ENCODE measurements around the gene PRR32.
A peak's percentile ranks its signal among the peaks of the same experiment; 100 is the strongest.
"Not testable (repeated sequence)": the region's sequence is repeated elsewhere in the genome, so short reads cannot be mapped to it uniquely, and the experiment has no call there.

PRR32 gene, protein sequence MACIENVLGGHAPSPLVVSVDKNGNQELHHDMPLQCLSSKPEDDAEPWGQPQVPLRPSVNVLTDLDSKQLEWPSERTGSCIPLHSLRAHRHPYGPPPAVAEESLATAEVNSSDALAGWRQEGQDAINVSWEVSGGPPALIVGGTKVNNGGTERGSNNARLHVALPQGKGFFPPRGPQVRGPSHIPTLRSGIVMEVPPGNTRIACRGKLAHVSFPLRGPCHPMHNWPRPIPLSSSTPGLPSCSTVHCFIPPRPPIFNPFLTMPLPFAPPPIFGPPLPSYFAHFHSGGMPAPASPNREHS

DNA sequence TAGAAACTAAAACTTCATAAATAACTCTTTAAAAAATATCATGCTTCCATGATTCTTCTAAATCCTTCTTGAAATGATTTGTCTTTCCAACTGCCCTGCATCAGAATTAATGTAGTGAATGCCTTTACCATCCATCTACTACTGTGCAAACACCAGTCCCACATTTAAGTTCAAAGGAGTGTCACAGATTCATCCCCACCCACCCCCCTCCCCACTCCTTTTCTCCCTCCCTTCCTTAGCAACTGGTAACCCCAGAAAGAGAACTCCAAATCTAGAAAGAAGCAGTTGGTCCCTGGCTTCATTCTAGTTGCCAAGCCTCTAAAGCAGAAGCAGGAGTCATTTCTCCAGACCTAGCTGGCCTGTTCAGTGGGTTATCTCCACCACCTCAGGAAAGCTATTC is at the start of gene PRR32:
Gene PRR32, plus strand, starts transcription at position 301 of the 400 bp plus-strand sequence. CDS start 115 bp downstream, outside the sequence.
- no peak for DNase-seq

DNA sequence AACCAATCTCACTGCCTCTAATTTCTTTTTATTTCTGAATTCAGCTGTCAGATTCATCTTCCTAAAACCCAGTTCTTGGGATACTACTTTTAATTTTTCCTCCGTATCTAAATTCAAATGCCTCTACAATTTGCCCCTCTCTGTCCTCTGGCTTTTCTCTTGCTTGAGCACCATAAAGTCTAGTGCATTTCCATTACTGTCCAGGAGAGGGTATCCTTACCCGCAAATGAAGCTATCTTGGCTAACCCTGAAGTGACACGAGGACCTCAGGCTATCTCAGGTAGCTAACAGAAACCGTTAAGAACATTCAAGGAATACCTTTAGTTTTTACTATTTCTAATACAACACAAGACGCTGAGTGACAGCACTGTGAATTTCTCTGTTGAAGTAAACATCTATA is 49.4 kb upstream of the PRR32 start:
- DNase-seq: peak; percentile 0

DNA sequence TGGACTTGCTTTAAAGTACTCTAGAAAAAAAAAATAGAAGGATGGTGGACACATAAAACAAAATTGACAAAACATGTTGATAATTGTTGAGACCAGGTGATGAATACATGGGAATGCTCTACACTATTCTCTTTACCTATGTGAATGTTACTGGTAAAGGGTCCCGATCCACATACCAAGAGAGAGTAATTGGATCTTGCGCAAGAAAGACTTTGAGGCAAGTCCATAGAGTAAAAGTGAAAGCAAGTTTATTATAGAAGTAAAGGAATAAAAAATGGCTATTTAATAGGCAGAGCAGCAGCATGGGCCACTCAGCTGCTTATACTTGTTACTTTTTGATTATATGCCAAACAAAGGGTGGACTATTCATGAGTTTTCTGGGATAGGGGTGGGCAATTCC is 34.0 kb upstream of the PRR32 start:
- DNase-seq: no peak

DNA sequence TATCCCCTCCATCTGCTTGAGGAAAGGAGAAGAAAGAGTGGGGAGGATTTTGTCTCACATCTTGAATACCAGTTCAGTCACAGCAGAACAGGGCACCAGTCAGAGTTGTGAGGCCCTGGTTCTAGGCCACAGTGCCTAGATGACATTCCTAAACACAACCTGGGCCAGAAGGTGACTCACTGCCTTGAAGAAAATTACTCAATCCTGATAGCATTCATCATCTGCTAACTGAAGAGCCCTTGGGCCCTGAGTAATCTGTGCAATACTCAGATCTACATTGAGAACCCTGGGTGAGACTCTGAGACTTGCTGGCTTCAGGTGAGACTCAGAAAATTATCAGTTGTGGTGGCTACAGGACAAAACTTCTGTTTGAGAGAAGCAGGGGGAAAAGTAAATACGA is 20.5 kb upstream of the PRR32 start:
- DNase-seq: no peak

DNA sequence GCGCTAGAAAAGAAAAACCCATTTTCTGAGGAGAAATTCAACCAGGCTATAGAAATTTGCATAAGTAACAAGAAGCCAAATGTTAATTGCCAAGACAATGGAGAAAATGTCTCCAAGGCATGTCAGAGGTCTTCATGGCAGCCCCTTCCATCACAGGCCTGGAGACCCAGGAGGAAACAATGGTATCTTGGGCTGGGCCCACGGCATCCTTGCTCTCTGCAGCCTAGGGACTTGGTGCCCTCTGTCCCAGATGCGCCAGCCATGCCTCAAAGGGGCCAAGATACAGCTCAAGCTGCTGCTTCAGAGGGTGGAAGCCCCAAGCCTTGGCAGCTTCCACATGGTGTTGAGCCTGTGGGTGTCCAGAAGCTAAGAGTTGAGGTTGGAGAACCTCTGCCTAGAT is 12.7 kb upstream of the PRR32 start:
- not testable (repeated sequence) for DNase-seq

DNA sequence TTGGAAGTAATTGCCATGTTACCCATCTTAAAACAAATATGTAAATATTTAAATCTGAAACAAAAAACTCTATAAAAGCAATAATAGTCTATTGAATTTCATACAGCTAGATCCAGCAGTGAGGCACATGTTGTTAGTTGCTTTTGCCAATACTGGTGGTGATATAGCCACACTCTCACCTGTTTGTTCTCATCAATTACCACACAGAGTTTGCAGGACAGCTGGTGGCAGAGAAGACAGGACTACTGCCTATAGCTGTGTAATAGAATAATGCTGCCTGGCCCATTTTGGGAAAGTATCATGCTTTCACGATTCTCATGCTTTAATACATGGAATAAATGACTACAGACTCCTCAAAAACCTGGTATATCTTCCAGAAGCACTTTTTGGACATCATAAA is 3.7 kb upstream of the PRR32 start:
- no peak for DNase-seq

DNA sequence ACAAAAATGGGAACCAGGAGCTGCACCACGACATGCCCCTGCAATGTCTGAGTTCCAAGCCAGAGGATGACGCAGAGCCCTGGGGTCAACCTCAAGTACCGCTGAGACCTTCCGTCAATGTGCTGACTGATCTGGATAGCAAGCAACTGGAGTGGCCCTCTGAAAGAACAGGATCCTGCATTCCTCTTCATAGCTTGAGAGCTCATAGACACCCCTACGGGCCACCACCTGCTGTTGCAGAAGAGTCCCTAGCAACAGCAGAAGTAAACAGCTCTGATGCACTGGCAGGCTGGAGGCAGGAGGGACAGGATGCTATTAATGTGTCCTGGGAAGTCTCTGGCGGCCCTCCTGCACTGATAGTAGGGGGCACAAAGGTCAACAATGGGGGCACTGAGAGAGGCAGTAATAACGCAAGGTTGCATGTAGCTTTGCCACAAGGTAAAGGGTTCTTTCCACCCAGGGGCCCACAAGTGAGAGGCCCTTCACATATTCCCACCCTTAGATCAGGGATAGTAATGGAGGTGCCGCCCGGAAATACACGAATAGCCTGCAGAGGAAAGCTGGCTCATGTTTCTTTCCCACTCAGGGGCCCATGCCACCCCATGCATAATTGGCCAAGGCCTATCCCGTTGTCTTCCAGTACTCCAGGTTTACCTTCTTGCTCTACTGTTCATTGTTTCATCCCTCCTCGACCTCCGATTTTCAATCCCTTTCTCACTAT is 1.3 kb downstream of the PRR32 start:
- DNase-seq: no peak

DNA sequence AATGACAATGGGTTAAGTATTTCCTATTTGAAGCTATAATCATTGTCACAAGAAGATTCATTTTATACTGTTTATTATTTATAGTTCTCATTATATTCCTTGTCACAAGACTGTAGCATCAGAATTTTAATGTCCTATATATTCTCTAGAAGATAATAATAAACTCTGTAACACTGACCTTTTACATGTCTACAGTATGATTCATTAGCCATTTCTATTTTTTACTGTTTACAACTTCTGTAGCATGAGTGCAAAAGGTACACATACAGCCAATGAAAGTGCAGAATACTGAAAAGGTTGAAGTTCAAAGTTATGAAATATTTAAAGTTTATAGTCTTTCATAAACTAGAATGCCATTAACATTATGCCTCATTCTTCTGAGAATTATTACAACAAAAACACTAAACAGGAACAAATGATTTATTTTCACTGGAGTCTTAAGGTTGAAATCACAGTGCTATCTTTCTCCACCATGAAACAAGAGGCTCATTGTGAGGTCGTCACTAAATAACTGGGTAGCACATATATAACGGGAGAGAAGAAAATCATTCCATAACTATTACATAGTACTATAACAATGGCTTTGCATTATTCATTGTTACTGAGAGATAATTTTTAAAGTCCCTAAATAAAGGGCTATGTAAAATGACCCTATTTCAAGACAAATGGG is 4.9 kb downstream of the PRR32 start:
- no peak for DNase-seq

DNA sequence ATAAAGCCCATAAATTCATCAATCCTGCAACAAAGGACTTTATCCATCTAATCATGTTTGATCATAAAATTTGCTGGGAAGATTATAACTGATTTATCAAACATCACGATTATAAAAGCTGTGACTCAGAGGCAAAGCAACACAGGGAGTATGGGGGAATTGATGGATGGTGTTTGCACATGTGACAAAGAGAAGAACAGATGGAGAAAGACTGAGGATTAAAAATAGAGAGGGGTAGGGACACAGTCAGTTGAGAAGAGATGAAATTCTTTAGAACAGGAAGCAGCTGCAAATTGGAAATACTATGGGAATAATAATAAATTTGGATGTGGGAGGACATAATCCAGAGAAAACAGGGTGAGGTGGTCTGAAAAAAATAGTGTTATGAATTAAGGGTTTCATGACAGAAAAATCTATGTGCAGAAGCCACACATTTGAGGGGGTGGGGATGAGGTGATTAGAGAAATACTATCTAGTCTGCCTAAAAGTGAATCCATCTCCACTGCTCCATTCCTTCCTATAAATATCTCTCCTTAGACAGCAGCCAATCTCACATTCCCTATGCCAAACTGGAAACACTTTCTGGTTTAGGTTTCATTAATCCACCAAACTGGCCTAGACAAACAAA is 6.2 kb downstream of the PRR32 start:
- DNase-seq: peak; percentile 0

DNA sequence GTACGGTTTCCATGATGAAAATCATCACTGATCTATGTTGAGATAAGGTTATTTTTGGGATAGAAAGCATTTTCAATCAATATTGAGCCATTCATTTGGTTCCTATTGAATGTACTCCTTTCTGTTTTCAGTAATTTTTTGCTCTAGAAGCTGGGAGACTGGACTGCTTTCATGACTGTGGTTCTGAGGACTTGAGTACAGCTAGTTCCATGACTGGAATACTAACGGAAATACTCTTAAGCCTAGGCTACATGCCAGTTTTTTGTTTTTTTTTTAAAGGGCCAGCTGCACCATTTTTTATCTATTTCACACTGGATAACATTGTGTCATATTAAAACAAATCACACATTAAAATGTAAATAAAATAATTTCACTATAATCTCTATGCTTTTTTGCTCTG is 16.7 kb downstream of the PRR32 start:
- DNase-seq: no peak

DNA sequence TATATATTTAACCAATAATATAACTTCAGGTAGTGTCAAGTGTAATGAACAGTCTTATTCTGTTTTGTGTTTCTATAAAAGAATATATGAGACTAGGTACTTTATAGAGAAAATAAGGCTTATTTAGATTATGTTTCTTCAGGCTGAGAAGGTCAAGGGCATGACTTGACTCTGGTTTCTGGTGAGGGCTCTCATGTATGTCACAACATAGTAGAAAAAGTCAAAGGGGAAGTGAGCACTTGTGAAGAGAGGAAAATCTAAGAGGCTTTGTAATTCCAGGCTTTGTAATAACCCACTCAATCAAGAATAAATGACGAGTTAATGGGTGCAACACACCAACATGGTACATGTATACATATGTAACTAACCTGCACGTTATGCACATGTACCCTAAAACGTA is 27.6 kb downstream of the PRR32 start:
- DNase-seq: no peak

DNA sequence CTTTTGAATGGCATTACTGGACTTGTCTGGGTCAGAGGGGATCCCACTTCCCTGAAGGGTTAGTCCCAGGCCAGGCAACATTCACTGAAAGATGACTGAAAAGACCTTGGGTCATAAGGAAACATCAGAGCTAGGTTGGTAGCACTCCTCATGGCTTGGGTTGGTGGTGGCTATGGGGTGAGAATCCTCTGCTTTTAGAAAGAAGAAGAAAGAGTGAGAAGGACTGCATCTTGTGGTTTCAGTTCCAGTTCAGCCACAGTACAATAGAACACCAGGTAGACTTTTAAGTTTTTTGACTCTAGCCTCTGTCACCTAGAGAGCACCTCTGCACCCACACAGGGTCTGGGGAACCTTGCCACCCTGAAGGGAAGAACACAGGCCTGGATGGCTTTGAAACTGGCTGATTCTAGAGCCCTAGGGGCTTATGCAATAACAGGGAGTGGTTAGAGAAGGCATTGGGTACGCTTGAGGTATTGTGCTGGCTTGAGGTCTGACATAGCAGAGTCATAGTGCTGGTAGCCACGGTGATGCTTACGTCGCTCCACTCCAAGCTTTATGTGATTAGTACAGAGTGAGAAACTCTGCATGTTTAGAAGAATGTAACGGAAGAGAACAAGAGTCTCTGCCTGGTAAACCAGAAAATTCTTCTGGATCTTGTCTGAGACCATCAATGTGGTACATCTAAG is 36.5 kb downstream of the PRR32 start:
- no peak for DNase-seq
